ENCODE data around the gene MOB1B.
A peak's percentile ranks its signal among the peaks of the same experiment; 100 is the strongest.

Gene MOB1B

DNA sequence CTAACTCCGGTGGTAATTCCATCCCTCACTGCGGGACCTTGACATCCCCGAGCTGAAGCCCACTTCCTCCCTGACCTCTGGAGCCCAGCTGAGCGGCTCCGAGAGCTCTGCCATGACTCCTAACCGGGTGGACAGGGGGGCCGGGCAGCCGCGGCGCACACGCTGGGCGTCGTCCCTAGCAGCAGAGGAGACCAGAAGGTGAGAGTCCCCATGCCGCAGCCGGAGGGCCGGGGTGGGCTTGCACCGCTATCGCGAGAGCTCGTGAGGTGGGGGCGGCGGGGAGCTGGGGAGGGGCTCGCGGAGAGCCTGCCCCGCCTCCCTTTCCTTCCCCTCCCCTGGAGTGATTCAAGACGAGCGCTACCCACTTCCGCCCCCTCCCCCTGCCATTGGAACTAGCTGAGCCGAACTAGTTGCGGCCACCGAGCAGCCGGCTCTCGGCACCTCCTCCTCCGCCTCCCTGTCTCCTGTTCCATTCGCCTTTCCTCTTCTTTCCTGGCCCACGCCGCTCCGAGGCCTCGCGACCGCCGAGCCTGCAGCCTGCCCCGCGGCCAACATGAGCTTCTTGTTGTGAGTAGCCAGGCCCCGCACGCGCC is at the start of gene MOB1B:
TSS of gene MOB1B (plus strand) at position 386 of the 593 bp plus-strand sequence. CDS start at position 554, 168 bp downstream.
- Histone ChIP-seq H3K4me3 (ENCODE audit: insufficient read length, low read depth) (peak within 1 kb of the TSS; percentile 73), H3K9me3 (ENCODE audit: insufficient read depth, low read length) (no peaks in the 10 kb centered on the region), H3K4me1 (ENCODE audit: insufficient read depth, insufficient read length) (no peaks in the 10 kb centered on the region), H3K27me3 (ENCODE audit: insufficient read depth, insufficient read length) (no peaks in the 10 kb centered on the region), H3K9ac (ENCODE audit: insufficient read length, low read depth) (peak within 1 kb of the TSS; percentile 83), H3K36me3 (ENCODE audit: insufficient read depth, insufficient read length, low read length) (peaks cover 20% of the 10 kb centered on the region)
- TF ChIP-seq SUZ12 (IDR thresholded peaks at IDR 0.05; ENCODE audit: extremely low read depth, insufficient read depth, insufficient read length) (no peak), ZNF274 (IDR thresholded peaks at IDR 0.05; ENCODE audit: low read depth, low read length) (no peak), YY1 (IDR thresholded peaks at IDR 0.05; ENCODE audit: insufficient read depth, insufficient read length) (no peak)
- peak; percentile 74 for DNase-seq (ENCODE audit: low read depth, low spot score)

DNA sequence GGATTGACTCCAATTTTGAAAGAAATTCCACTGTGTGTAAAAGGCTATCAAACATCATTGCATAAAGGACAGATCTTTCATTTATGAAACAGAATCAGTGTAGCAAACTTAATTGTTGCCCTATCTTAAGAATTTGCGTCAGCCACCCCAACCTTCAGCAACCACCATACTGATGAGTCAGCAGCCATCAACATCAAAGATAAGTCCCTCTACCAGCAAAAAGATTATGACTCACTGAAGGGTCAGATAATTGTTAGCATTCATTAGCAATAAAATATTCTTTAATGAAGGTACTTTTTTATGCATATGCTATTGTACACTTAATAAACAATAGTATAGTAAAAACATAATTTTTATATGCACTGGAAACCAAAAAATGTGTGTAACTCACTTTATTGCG is 46.7 kb upstream of the MOB1B start:
- TF ChIP-seq YY1 (IDR thresholded peaks at IDR 0.05; ENCODE audit: insufficient read depth, insufficient read length) = no peak
- no peak for TF ChIP-seq SUZ12 (IDR thresholded peaks at IDR 0.05; ENCODE audit: extremely low read depth, insufficient read depth, insufficient read length)
- no peak for TF ChIP-seq ZNF274 (IDR thresholded peaks at IDR 0.05; ENCODE audit: low read depth, low read length)
- no peak overlapping the region for H3K4me3 ChIP-seq (ENCODE audit: insufficient read length, low read depth)
- no peaks in the 10 kb centered on the region for H3K36me3 ChIP-seq (ENCODE audit: insufficient read depth, insufficient read length, low read length)
- H3K9me3 ChIP-seq (ENCODE audit: insufficient read depth, low read length) = no peaks in the 10 kb centered on the region
- no peak for DNase-seq (ENCODE audit: low read depth, low spot score)
- H3K27me3 ChIP-seq (ENCODE audit: insufficient read depth, insufficient read length) = no peaks in the 10 kb centered on the region
- H3K9ac ChIP-seq (ENCODE audit: insufficient read length, low read depth) = no peak overlapping the region
- H3K4me1 ChIP-seq (ENCODE audit: insufficient read depth, insufficient read length) = no peaks in the 10 kb centered on the region

DNA sequence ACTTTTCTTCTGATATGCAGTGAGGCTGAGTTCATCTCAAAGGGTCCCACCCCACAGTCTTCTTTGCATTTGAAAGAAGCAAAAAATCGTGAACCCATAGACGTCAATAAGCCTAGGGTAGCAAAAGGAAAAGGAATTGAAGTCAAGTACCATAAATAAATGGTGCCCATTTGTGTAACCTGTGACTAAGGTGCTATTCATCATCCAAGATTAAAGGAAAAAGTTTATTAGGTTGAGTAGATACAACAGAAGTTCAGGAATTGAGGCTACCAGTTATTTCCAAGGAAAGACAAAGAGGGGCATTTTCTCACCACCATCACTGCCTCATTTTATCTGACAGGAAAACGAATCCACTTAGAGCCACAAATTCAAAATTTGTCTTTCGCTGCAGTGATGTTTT is 43.7 kb upstream of the MOB1B start:
- H3K9me3 ChIP-seq (ENCODE audit: insufficient read depth, low read length) = no peaks in the 10 kb centered on the region
- no peaks in the 10 kb centered on the region for H3K36me3 ChIP-seq (ENCODE audit: insufficient read depth, insufficient read length, low read length)
- DNase-seq (ENCODE audit: low read depth, low spot score) = no peak
- H3K9ac ChIP-seq (ENCODE audit: insufficient read length, low read depth) = no peak overlapping the region
- no peaks in the 10 kb centered on the region for H3K4me1 ChIP-seq (ENCODE audit: insufficient read depth, insufficient read length)
- no peak for TF ChIP-seq YY1 (IDR thresholded peaks at IDR 0.05; ENCODE audit: insufficient read depth, insufficient read length)
- TF ChIP-seq SUZ12 (IDR thresholded peaks at IDR 0.05; ENCODE audit: extremely low read depth, insufficient read depth, insufficient read length) = no peak
- no peak for TF ChIP-seq ZNF274 (IDR thresholded peaks at IDR 0.05; ENCODE audit: low read depth, low read length)
- H3K4me3 ChIP-seq (ENCODE audit: insufficient read length, low read depth) = no peak overlapping the region
- H3K27me3 ChIP-seq (ENCODE audit: insufficient read depth, insufficient read length) = no peaks in the 10 kb centered on the region

DNA sequence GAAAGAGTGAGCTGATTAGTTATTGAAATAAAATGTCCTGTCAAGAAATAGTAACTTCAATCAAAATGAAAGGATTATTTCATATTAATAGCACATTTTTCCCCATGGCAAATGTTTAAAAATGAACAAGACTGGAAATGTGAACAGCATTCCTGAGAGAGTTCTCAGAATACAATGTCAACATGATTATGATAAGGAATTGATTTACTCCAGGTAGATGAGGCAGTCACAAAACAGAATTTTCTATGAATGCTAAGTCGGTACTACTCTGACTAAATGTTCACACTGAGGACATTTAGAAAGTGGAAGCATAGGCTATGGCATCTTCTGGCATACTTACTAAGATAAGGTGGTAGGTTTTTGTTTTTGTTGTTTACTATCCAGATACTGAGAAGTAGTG is 43.1 kb upstream of the MOB1B start:
- Histone ChIP-seq H3K9ac (ENCODE audit: insufficient read length, low read depth) (no peak overlapping the region), H3K4me1 (ENCODE audit: insufficient read depth, insufficient read length) (no peaks in the 10 kb centered on the region), H3K27me3 (ENCODE audit: insufficient read depth, insufficient read length) (no peaks in the 10 kb centered on the region), H3K9me3 (ENCODE audit: insufficient read depth, low read length) (no peaks in the 10 kb centered on the region), H3K4me3 (ENCODE audit: insufficient read length, low read depth) (no peak overlapping the region), H3K36me3 (ENCODE audit: insufficient read depth, insufficient read length, low read length) (no peaks in the 10 kb centered on the region)
- DNase-seq (ENCODE audit: low read depth, low spot score) = no peak
- TF ChIP-seq ZNF274 (IDR thresholded peaks at IDR 0.05; ENCODE audit: low read depth, low read length) (no peak), SUZ12 (IDR thresholded peaks at IDR 0.05; ENCODE audit: extremely low read depth, insufficient read depth, insufficient read length) (no peak), YY1 (IDR thresholded peaks at IDR 0.05; ENCODE audit: insufficient read depth, insufficient read length) (no peak)

DNA sequence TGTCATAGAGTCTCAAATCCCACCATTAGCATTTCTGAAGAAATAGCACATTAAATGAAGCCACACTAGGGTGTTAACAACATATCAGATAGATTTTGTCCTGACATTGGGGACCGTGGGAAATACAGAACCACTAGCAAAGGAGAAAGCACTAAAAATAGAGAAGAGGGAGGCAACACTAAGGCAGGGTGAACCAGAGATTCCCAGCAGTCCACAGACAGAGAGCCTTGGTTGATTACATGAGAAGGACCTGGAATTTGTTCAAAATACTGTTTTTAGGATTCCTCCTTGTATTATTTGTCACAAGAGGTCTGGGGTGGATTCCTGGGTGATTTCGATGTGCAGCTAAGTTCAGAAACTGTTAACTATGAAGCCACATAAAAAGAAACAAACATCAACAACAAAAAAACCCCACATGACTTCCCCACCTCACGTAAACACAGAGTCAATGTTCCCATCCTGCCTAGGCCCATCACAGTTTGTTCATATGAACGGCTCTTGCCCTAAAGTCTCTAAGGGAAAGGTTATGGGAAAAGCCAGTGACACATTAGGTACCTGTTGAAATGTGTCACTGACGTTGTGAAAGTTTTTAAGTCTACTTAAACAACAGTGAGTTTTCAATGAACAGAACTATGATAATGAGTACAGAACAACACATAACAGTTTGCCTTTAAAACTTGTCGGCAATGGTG is 38.9 kb upstream of the MOB1B start:
- Histone ChIP-seq H3K4me3 (ENCODE audit: insufficient read length, low read depth) (no peak overlapping the region), H3K36me3 (ENCODE audit: insufficient read depth, insufficient read length, low read length) (no peaks in the 10 kb centered on the region), H3K27me3 (ENCODE audit: insufficient read depth, insufficient read length) (no peaks in the 10 kb centered on the region), H3K9ac (ENCODE audit: insufficient read length, low read depth) (no peak overlapping the region), H3K9me3 (ENCODE audit: insufficient read depth, low read length) (no peaks in the 10 kb centered on the region), H3K4me1 (ENCODE audit: insufficient read depth, insufficient read length) (no peaks in the 10 kb centered on the region)
- no peak for DNase-seq (ENCODE audit: low read depth, low spot score)
- TF ChIP-seq SUZ12 (IDR thresholded peaks at IDR 0.05; ENCODE audit: extremely low read depth, insufficient read depth, insufficient read length) = no peak
- no peak for TF ChIP-seq YY1 (IDR thresholded peaks at IDR 0.05; ENCODE audit: insufficient read depth, insufficient read length)
- TF ChIP-seq ZNF274 (IDR thresholded peaks at IDR 0.05; ENCODE audit: low read depth, low read length) = no peak

DNA sequence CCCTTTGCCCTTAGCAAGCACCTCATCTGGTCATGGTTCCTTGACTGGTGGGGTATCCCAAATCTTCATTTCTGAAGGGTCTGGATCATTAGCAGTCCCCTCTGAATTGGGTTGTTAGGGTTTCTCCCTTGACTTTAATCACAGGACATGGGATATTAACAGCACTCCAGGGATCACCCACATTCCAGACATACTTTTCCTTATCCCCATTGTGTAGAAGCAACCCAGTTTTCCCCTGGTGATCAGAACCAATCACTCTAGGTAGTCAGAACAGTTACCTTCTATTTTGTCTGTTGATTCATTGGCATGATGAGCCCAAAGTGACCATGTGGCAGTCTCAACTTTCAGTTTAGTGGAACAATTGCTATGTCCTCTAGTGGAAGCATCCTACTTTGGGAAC is 33.4 kb upstream of the MOB1B start:
- no peaks in the 10 kb centered on the region for H3K9me3 ChIP-seq (ENCODE audit: insufficient read depth, low read length)
- no peaks in the 10 kb centered on the region for H3K27me3 ChIP-seq (ENCODE audit: insufficient read depth, insufficient read length)
- no peak for TF ChIP-seq YY1 (IDR thresholded peaks at IDR 0.05; ENCODE audit: insufficient read depth, insufficient read length)
- no peak for TF ChIP-seq SUZ12 (IDR thresholded peaks at IDR 0.05; ENCODE audit: extremely low read depth, insufficient read depth, insufficient read length)
- TF ChIP-seq ZNF274 (IDR thresholded peaks at IDR 0.05; ENCODE audit: low read depth, low read length) = no peak
- no peak overlapping the region for H3K9ac ChIP-seq (ENCODE audit: insufficient read length, low read depth)
- H3K4me1 ChIP-seq (ENCODE audit: insufficient read depth, insufficient read length) = no peaks in the 10 kb centered on the region
- H3K36me3 ChIP-seq (ENCODE audit: insufficient read depth, insufficient read length, low read length) = no peaks in the 10 kb centered on the region
- H3K4me3 ChIP-seq (ENCODE audit: insufficient read length, low read depth) = no peak overlapping the region
- peak; percentile 11 for DNase-seq (ENCODE audit: low read depth, low spot score)

DNA sequence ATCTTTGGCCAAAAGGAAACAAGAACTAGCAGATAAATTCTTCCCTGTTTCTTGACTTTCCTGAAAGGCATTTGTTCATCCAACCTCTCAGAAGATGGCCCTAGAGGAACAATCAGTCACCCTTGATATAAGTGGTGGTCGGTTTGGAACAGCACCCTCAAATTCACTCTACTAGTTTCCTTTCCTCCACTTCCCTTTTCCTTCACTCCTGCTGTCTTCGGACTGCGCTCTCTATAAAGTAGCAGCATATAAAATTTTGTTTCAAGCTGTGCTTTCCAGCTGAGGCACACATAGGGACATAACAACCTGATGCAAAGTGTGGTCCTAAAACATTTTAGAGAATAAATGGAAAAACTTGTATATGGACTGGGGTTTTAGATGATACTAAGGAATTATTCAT is 29.0 kb upstream of the MOB1B start:
- Histone ChIP-seq H3K9me3 (ENCODE audit: insufficient read depth, low read length) (no peaks in the 10 kb centered on the region), H3K27me3 (ENCODE audit: insufficient read depth, insufficient read length) (no peaks in the 10 kb centered on the region), H3K9ac (ENCODE audit: insufficient read length, low read depth) (no peak overlapping the region), H3K4me3 (ENCODE audit: insufficient read length, low read depth) (no peak overlapping the region), H3K4me1 (ENCODE audit: insufficient read depth, insufficient read length) (no peaks in the 10 kb centered on the region), H3K36me3 (ENCODE audit: insufficient read depth, insufficient read length, low read length) (no peaks in the 10 kb centered on the region)
- no peak for TF ChIP-seq ZNF274 (IDR thresholded peaks at IDR 0.05; ENCODE audit: low read depth, low read length)
- no peak for TF ChIP-seq YY1 (IDR thresholded peaks at IDR 0.05; ENCODE audit: insufficient read depth, insufficient read length)
- TF ChIP-seq SUZ12 (IDR thresholded peaks at IDR 0.05; ENCODE audit: extremely low read depth, insufficient read depth, insufficient read length) = no peak
- DNase-seq (ENCODE audit: low read depth, low spot score) = no peak

Data from NT2/D1 (cell line).